ENCODE measurements around the gene TNIP2.

DNA sequence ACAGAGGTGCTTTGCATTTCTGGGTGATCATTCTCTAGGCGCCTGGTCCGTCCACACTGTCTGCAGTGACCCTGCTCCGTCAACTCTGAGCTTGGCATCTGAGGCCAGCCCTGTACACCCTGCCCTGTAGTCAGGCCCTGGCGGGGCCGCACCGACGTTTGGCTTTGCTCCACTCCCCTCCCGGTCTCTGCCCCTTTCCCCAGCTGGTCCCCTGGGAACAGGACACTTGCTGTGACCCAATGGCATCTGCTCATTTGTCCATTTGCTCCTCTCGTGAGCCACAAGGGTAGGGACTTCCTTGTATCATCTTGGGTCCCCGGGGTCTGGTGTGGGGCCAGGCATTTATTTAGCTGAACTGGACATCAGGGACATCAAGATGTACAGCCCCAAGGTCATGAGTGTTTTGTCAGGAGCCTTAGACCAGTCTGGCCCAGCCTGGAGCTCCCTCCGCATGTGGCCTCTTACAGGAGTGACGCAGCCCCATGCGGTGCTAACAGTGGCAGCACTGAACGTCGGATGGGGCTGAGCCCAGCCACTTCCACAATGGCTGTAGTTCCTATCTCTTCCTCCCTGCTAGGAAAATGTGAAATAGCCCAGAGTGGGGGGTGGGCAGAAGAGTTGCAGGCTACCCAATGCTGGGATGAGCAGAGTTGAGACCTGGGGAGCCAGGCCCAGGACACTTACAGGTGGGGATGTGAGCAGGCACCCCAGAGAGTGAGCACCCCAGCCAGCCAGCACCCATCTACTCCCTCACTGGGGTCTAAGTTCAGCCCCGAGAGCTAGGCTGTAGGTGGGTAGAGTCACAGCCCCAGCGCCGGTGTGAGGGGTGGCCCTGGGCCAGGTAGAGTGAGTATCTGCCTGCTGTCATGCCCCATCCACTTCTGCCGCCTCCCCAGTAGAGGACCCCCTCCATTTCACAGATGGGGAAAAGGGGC lies 34.7 kb upstream of the TNIP2 start:
- TF ChIP-seq POLR2A (IDR thresholded peaks at IDR 0.05) = no peak
- TF ChIP-seq, protein P1, sequence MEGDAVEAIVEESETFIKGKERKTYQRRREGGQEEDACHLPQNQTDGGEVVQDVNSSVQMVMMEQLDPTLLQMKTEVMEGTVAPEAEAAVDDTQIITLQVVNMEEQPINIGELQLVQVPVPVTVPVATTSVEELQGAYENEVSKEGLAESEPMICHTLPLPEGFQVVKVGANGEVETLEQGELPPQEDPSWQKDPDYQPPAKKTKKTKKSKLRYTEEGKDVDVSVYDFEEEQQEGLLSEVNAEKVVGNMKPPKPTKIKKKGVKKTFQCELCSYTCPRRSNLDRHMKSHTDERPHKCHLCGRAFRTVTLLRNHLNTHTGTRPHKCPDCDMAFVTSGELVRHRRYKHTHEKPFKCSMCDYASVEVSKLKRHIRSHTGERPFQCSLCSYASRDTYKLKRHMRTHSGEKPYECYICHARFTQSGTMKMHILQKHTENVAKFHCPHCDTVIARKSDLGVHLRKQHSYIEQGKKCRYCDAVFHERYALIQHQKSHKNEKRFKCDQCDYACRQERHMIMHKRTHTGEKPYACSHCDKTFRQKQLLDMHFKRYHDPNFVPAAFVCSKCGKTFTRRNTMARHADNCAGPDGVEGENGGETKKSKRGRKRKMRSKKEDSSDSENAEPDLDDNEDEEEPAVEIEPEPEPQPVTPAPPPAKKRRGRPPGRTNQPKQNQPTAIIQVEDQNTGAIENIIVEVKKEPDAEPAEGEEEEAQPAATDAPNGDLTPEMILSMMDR (IDR thresholded peaks at IDR 0.05) = no peak
